ENCODE measurements around the gene GBA3. TPM values are rescaled to one million over a fixed set of nuclear protein-coding genes. Genes with fewer than 3 reads are reported as not detected.

The GBA3 gene
- total and polyA plus RNA-seq, 2 experiments from 2014 or later = not detected

- TF ChIP-seq CTCF (IDR thresholded peaks at IDR 0.05; ENCODE audit: low read depth, low read length) = no peak
- Histone ChIP-seq H3K36me3 (no peaks in the 10 kb centered on the region), H3K4me1 (ENCODE audit: low read depth) (peaks cover 35% of the 10 kb centered on the region), H3K4me3 (no peak overlapping the region), H3K27me3 (no peaks in the 10 kb centered on the region), H3K9me3 (ENCODE audit: low read depth) (no peaks in the 10 kb centered on the region), H3K27ac (peak overlapping the region; percentile 24)
- peak; percentile 25 to 60 for DNase-seq (ENCODE audit: low read depth in 1 of 2, low spot score in 1 of 2)
These were observed 21.8 kb upstream of the GBA3 start for GRCh38 chr4:22670956-22671355.

- DNase-seq (ENCODE audit: low read depth in 1 of 2, low spot score in 1 of 2) = no peak
- no peak overlapping the region for H3K27ac ChIP-seq
- TF ChIP-seq CTCF (IDR thresholded peaks at IDR 0.05; ENCODE audit: low read depth, low read length) = no peak
These were observed 20.2 kb upstream of the GBA3 start for GRCh38 chr4:22672519-22672918.

GRCh38 chr4:22672944-22673343 is 19.8 kb upstream of the GBA3 start:
- Histone ChIP-seq H3K4me3 (no peak overlapping the region), H3K27me3 (no peaks in the 10 kb centered on the region), H3K9me3 (ENCODE audit: low read depth) (no peaks in the 10 kb centered on the region), H3K36me3 (no peaks in the 10 kb centered on the region), H3K4me1 (ENCODE audit: low read depth) (peaks cover 35% of the 10 kb centered on the region), H3K27ac (no peak overlapping the region)
- DNase-seq (ENCODE audit: low read depth in 1 of 2, low spot score in 1 of 2) = no peak
- no peak for TF ChIP-seq CTCF (IDR thresholded peaks at IDR 0.05; ENCODE audit: low read depth, low read length)

More at GRCh38 chr4:22672519-22672918, 20.2 kb upstream of the GBA3 start:
- Histone ChIP-seq H3K4me1 (ENCODE audit: low read depth) (peaks cover 35% of the 10 kb centered on the region), H3K9me3 (ENCODE audit: low read depth) (no peaks in the 10 kb centered on the region), H3K36me3 (no peaks in the 10 kb centered on the region), H3K4me3 (no peak overlapping the region), H3K27me3 (no peaks in the 10 kb centered on the region)

GRCh38 chr4:22674700-22675099 is 18.0 kb upstream of the GBA3 start:
- TF ChIP-seq CTCF (IDR thresholded peaks at IDR 0.05; ENCODE audit: low read depth, low read length) = no peak
- Histone ChIP-seq H3K36me3 (no peaks in the 10 kb centered on the region), H3K27ac (no peak overlapping the region), H3K27me3 (no peaks in the 10 kb centered on the region), H3K4me3 (no peak overlapping the region), H3K4me1 (ENCODE audit: low read depth) (peaks cover 23% of the 10 kb centered on the region), H3K9me3 (ENCODE audit: low read depth) (no peaks in the 10 kb centered on the region)
- no peak for DNase-seq (ENCODE audit: low read depth in 1 of 2, low spot score in 1 of 2)

- Histone ChIP-seq H3K27me3 (no peaks in the 10 kb centered on the region), H3K27ac (no peak overlapping the region), H3K4me3 (no peak overlapping the region), H3K36me3 (no peaks in the 10 kb centered on the region), H3K9me3 (ENCODE audit: low read depth) (no peaks in the 10 kb centered on the region), H3K4me1 (ENCODE audit: low read depth) (peaks cover 10% of the 10 kb centered on the region)
- no peak for DNase-seq (ENCODE audit: low read depth in 1 of 2, low spot score in 1 of 2)
- TF ChIP-seq CTCF (IDR thresholded peaks at IDR 0.05; ENCODE audit: low read depth, low read length) = no peak
These were observed 16.7 kb upstream of the GBA3 start for GRCh38 chr4:22676063-22676462.

GRCh38 chr4:22677780-22678179 is 15.0 kb upstream of the GBA3 start:
- H3K4me3 ChIP-seq = no peak overlapping the region
- H3K36me3 ChIP-seq = no peaks in the 10 kb centered on the region
- H3K27ac ChIP-seq = no peak overlapping the region
- no peak for TF ChIP-seq CTCF (IDR thresholded peaks at IDR 0.05; ENCODE audit: low read depth, low read length)
- no peaks in the 10 kb centered on the region for H3K9me3 ChIP-seq (ENCODE audit: low read depth)
- no peaks in the 10 kb centered on the region for H3K27me3 ChIP-seq
- H3K4me1 ChIP-seq (ENCODE audit: low read depth) = no peaks in the 10 kb centered on the region
- DNase-seq (ENCODE audit: low read depth in 1 of 2, low spot score in 1 of 2) = no peak

Measured in cardiac muscle cell (in vitro differentiated cells and primary cell).